H9 (cell line): ENCODE results near the gene TTC39B. TPM values are rescaled to one million over a fixed set of nuclear protein-coding genes. Genes with fewer than 3 reads are reported as not detected.
A peak's percentile ranks its signal among the peaks of the same experiment; 100 is the strongest.

ENCODE experiments used
- DNase-seq: peaks from one replicate; pipeline ENCODE4 v3.0.0-alpha.2; 2017
- H2AFZ ChIP-seq: one replicate; pipeline ENCODE4 v1.6.1; 2013; ENCODE audit warnings: mild to moderate bottlenecking, low read length, control low read depth, moderate library complexity
- H2AK5ac ChIP-seq: 2 replicates; pipeline ENCODE4 v1.6.1; 2013; ENCODE audit warnings: low read length, control low read depth, mixed read lengths; ENCODE audit not compliant: insufficient read length
- H2BK120ac ChIP-seq: one replicate; pipeline ENCODE4 v1.6.1; 2013; ENCODE audit warnings: low read depth, mild to moderate bottlenecking, low read length, control low read depth, inconsistent platforms; ENCODE audit not compliant: poor library complexity, severe bottlenecking
- H2BK12ac ChIP-seq: 2 replicates; pipeline ENCODE4 v1.6.1; 2013; ENCODE audit warnings: low read length, control low read depth, mixed read lengths, low read depth; ENCODE audit not compliant: insufficient read length
- H2BK15ac ChIP-seq: 2 replicates; pipeline ENCODE4 v1.6.1; 2013; ENCODE audit warnings: low read depth, low read length, control low read depth
- H2BK20ac ChIP-seq: one replicate; pipeline ENCODE4 v1.6.1; 2013; ENCODE audit warnings: low read depth, mild to moderate bottlenecking, low read length, control low read depth, inconsistent platforms; ENCODE audit not compliant: poor library complexity, severe bottlenecking
- H2BK5ac ChIP-seq: 2 replicates; pipeline ENCODE4 v1.6.1; 2013; ENCODE audit warnings: low read length, control low read depth, mixed read lengths; ENCODE audit not compliant: insufficient read length
- H3K14ac ChIP-seq: 2 replicates; pipeline ENCODE4 v1.6.1; 2013; ENCODE audit warnings: low read length, control low read depth; ENCODE audit not compliant: insufficient read depth
- H3K18ac ChIP-seq: 2 replicates; pipeline ENCODE4 v1.6.1; 2013; ENCODE audit warnings: low read depth, mild to moderate bottlenecking, mixed read lengths, low read length, control low read depth; ENCODE audit not compliant: insufficient read length
- H3K23ac ChIP-seq: 2 replicates; pipeline ENCODE4 v1.6.1; 2013; ENCODE audit warnings: low read length, control low read depth, mixed read lengths, low read depth; ENCODE audit not compliant: insufficient read length
- H3K23me2 ChIP-seq: 2 replicates; pipeline ENCODE4 v1.6.1; 2013; ENCODE audit warnings: low read depth, mild to moderate bottlenecking, mixed read lengths, low read length, control low read depth; ENCODE audit not compliant: insufficient read length, poor library complexity, severe bottlenecking
- H3K27ac ChIP-seq: 2 replicates; pipeline ENCODE4 v1.5.1; 2013; ENCODE audit warnings: low read length, control low read depth, mixed read lengths, low read depth; ENCODE audit not compliant: insufficient read length
- H3K27me3 ChIP-seq: 2 replicates; pipeline ENCODE4 v1.6.1; 2013; ENCODE audit warnings: low read length, control low read depth, inconsistent platforms; ENCODE audit not compliant: insufficient read depth
- H3K4ac ChIP-seq: 2 replicates; pipeline ENCODE4 v1.6.1; 2013; ENCODE audit warnings: low read depth, mild to moderate bottlenecking, control low read depth, inconsistent platforms, low read length, moderate library complexity
- H3K4me1 ChIP-seq: 2 replicates; pipeline ENCODE4 v1.6.1; 2013; ENCODE audit warnings: low read length, control low read depth, inconsistent platforms; ENCODE audit not compliant: insufficient read depth
- H3K4me2 ChIP-seq: 2 replicates; pipeline ENCODE4 v1.6.1; 2013; ENCODE audit warnings: low read length, control low read depth, mixed read lengths; ENCODE audit not compliant: insufficient read length, insufficient read depth
- H3K56ac ChIP-seq: 2 replicates; pipeline ENCODE4 v1.6.1; 2013; ENCODE audit warnings: low read depth, mild to moderate bottlenecking, mixed read lengths, low read length, control low read depth; ENCODE audit not compliant: insufficient read length
- H3K79me1 ChIP-seq: 2 replicates; pipeline ENCODE4 v1.6.1; 2013; ENCODE audit warnings: low read depth, mild to moderate bottlenecking, moderate library complexity, low read length, control low read depth, inconsistent platforms; ENCODE audit not compliant: insufficient read depth, poor library complexity, severe bottlenecking
- H3K79me2 ChIP-seq: 2 replicates; pipeline ENCODE4 v1.6.1; 2013; ENCODE audit warnings: low read length, control low read depth, inconsistent platforms; ENCODE audit not compliant: insufficient read depth
- H3K9ac ChIP-seq: 2 replicates; pipeline ENCODE4 v1.6.1; 2013; ENCODE audit warnings: low read length, control low read depth, mixed read lengths; ENCODE audit not compliant: insufficient read length; ENCODE audit errors: extremely low read depth
- H3K9me3 ChIP-seq: one replicate; pipeline ENCODE4 v1.6.1; 2013; ENCODE audit warnings: low read depth, low read length, inconsistent platforms; ENCODE audit not compliant: control insufficient read depth
- H3T11ph ChIP-seq: one replicate; pipeline ENCODE4 v1.6.1; 2013; ENCODE audit warnings: mild to moderate bottlenecking, low read length, control low read depth, inconsistent platforms
- H4K20me1 ChIP-seq: one replicate; pipeline ENCODE4 v1.6.1; 2013; ENCODE audit not compliant: control insufficient read depth, insufficient read length, insufficient read depth
- H4K5ac ChIP-seq: 2 replicates; pipeline ENCODE4 v1.6.1; 2013; ENCODE audit warnings: low read depth, mild to moderate bottlenecking, mixed read lengths, low read length, control low read depth; ENCODE audit not compliant: insufficient read length
- H4K8ac ChIP-seq: replicated peaks from 2 replicates; pipeline ENCODE4 v1.6.1; 2013; ENCODE audit warnings: low read length, control low read depth, mixed read lengths, low read depth; ENCODE audit not compliant: insufficient read length
- H4K91ac ChIP-seq: 2 replicates; pipeline ENCODE4 v1.6.1; 2013; ENCODE audit warnings: low read depth, mild to moderate bottlenecking, moderate library complexity, mixed read lengths, low read length, control low read depth; ENCODE audit not compliant: insufficient read length
- H3K27ac Mint-ChIP-seq, 3 experiments: 2 replicates in 2 of 3; 3 replicates in 1 of 3; pipeline ENCODE4 v1.8.0; 2020 to 2021; ENCODE audit warnings: mixed read lengths in 3 of 3, mild to moderate bottlenecking in 1 of 3, moderate library complexity in 1 of 3
- H3K27me3 Mint-ChIP-seq: 2 replicates; pipeline ENCODE4 v1.8.0; 2021; ENCODE audit warnings: low read depth, mild to moderate bottlenecking, moderate library complexity, mixed read lengths
- H3K36me3 Mint-ChIP-seq, 3 experiments: 2 replicates in 2 of 3; 3 replicates in 1 of 3; pipeline ENCODE4 v1.8.0; 2020 to 2021; ENCODE audit warnings: low read depth in 3 of 3, mixed read lengths in 3 of 3; ENCODE audit not compliant: insufficient read depth in 1 of 3
- H3K4me1 Mint-ChIP-seq, 2 experiments: 2 replicates each; pipeline ENCODE4 v1.8.0; 2020; ENCODE audit warnings: mixed read lengths in 2 of 2
- H3K4me3 Mint-ChIP-seq, 2 experiments: 2 replicates in 1 of 2; 3 replicates in 1 of 2; pipeline ENCODE4 v1.8.0; 2020 to 2021; ENCODE audit warnings: mild to moderate bottlenecking in 2 of 2, mixed read lengths in 2 of 2, moderate library complexity in 1 of 2
- H3K9me3 Mint-ChIP-seq, 2 experiments: 2 replicates in 1 of 2; 3 replicates in 1 of 2; pipeline ENCODE4 v1.8.0; 2020; ENCODE audit warnings: mild to moderate bottlenecking in 2 of 2, mixed read lengths in 2 of 2, moderate library complexity in 1 of 2
- WGBS: extraction: QIAGEN DNeasy Blood & Tissue Kit; methylation state at CpG from one replicate; pipeline ENCODE4 v1.1.7; 2013; ENCODE audit warnings: missing lambda C conversion rate, low lambda C conversion rate, mixed read lengths; ENCODE audit not compliant: insufficient read length; ENCODE audit errors: extremely low coverage; 5-methylcytosine and 5-hydroxymethylcytosine counted together
- total RNA-seq: library from RNA; stranded (reverse); gene quantifications from 2 replicates; pipeline ENCODE4 v1.2.1, GENCODE V29; 2021
- TF ChIP-seq, protein P1 (sequence below): fragments of 200-600 bp; sonication (generic); conservative IDR thresholded peaks from 3 replicates; pipeline ENCODE4 v1.8.0; 2021; ENCODE audit warnings: antibody characterized with exemption, mild to moderate bottlenecking

Gene TTC39B
- total RNA-seq, 1 experiment from 2014 or later: 8.2 TPM

DNA sequence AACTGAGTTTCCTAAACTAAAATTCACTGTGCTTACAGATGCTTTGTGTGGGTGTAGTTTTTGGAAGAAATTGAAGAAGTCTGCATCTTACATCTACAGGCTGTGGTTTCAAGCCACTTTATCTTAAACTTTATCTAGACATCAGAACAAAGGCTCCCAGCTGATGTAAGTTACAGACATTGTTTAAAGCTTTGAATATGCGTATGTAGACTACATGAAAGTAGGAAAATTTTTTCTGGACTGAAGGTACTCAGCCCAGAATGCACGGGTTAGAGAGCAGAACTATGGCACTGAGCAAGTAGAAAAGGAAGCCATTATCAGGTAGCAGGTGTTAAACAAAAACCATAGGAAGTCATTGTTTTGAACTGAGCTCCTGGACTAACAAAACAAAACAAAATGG lies 185.4 kb downstream of the TTC39B start:
- Histone ChIP-seq H3K23ac (no peak overlapping the region), H3K27ac (no peak overlapping the region), H3K4ac (no peak overlapping the region), H2BK20ac (no peak overlapping the region), H4K20me1 (no peaks in the 10 kb centered on the region), H3K79me2 (no peaks in the 10 kb centered on the region), H4K5ac (no peak overlapping the region), H3K79me1 (no peaks in the 10 kb centered on the region), H2BK120ac (no peak overlapping the region), H3K18ac (no peak overlapping the region), H3K56ac (no peak overlapping the region), H2BK5ac (no peak overlapping the region), H3K14ac (no peak overlapping the region), H3T11ph (no peak overlapping the region), H3K9ac (no peak overlapping the region), H3K4me1 (peaks cover 5% of the 10 kb centered on the region), H3K4me2 (no peak overlapping the region), H2AFZ (no peak overlapping the region), H2AK5ac (no peak overlapping the region), H3K9me3 (no peaks in the 10 kb centered on the region), H3K27me3 (no peaks in the 10 kb centered on the region), H2BK15ac (no peak overlapping the region), H4K91ac (no peak overlapping the region), H2BK12ac (no peak overlapping the region), H3K23me2 (no peaks in the 10 kb centered on the region), H4K8ac (no peak overlapping the region)
- peaks cover 0 to 3% (median 3%) of the 10 kb centered on the region in 3 experiments; a peak in 5 of 7 replicates for H3K36me3 Mint-ChIP-seq
- TF ChIP-seq, protein P1, sequence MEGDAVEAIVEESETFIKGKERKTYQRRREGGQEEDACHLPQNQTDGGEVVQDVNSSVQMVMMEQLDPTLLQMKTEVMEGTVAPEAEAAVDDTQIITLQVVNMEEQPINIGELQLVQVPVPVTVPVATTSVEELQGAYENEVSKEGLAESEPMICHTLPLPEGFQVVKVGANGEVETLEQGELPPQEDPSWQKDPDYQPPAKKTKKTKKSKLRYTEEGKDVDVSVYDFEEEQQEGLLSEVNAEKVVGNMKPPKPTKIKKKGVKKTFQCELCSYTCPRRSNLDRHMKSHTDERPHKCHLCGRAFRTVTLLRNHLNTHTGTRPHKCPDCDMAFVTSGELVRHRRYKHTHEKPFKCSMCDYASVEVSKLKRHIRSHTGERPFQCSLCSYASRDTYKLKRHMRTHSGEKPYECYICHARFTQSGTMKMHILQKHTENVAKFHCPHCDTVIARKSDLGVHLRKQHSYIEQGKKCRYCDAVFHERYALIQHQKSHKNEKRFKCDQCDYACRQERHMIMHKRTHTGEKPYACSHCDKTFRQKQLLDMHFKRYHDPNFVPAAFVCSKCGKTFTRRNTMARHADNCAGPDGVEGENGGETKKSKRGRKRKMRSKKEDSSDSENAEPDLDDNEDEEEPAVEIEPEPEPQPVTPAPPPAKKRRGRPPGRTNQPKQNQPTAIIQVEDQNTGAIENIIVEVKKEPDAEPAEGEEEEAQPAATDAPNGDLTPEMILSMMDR: no peak
- no peak overlapping the region for H3K4me3 Mint-ChIP-seq
- H3K27me3 Mint-ChIP-seq: peaks cover 2% of the 10 kb centered on the region; the same call in 1 of the 2 replicates
- peaks cover 18 to 26% of the 10 kb centered on the region in 2 experiments for H3K4me1 Mint-ChIP-seq
- H3K27ac Mint-ChIP-seq: peak overlapping the region in 1 of 3 experiments; percentile 10; a peak in 2 of 7 replicates
- peaks cover 3% of the 10 kb centered on the region in 2 experiments; a peak in 2 of 5 replicates for H3K9me3 Mint-ChIP-seq
- DNase-seq: no peak
- no CpG with 5 or more reads among the region's 2 CpGs for WGBS
